ENCODE data around the gene MYO19. TPM values are rescaled to one million over a fixed set of nuclear protein-coding genes. Genes with fewer than 3 reads are reported as not detected.
"Not testable (repeated sequence)": the region's sequence is repeated elsewhere in the genome, so short reads cannot be mapped to it uniquely, and the experiment has no call there.

The MYO19 gene
- total RNA-seq, 2 experiments from 2014 or later, result 152 to 153 TPM

DNA sequence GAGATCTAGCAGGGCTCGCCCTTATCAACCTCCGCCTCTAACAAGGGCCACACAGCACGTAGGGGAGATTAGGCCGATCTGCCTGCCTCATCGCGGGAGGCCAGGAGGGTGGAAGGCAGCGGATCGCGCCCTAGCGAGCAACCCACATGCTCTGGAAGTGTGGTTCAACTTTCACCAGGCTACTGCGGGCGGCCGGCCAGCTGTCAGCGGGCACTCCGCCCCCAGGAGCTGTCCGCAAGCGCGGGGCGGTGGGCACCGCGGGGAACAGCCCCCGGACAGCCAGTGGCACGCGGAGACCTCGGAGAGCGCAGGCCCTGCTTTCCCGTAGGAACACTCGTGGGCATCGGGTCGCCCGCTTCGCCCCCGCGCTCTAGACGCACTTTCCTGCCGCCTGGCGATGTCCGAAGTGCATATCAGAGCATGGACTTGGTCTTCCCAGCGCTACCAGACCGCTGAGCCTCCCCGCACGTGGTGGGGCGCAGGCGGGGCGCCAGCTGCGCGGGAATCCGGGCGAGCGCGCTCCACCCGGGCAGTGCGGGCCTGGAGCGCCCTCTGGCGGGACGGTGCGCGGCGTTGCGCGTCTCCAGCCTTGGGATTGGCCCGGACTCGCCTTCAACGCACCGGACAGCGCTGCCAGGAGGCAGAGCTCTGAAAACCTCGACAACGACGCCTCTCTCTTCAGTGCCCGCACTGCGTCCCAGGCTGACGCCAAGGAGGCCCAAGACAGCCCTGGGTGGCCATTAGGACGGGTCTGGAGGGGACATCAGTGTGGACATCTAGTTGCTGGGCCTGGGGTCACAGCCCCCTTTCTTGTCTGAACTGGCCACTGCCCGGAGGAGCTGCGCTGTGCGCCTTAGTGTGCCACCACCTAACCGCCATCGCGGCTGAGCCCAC lies 51.8 kb downstream of the MYO19 start:
- CTCF ChIA-PET, result interaction anchor here (0.9 to 1.9 kb wide), 18 partner anchors 8 to 719 kb away, joined by 3 to 9 read pairs (median 4); partner anchors contain the start of gene CCL5
- POLR2A ChIA-PET, result interaction anchor here (1.6 kb wide), 1 partner anchor 53 kb away, joined by 3 read pairs; no protein-coding TSS in a partner anchor

DNA sequence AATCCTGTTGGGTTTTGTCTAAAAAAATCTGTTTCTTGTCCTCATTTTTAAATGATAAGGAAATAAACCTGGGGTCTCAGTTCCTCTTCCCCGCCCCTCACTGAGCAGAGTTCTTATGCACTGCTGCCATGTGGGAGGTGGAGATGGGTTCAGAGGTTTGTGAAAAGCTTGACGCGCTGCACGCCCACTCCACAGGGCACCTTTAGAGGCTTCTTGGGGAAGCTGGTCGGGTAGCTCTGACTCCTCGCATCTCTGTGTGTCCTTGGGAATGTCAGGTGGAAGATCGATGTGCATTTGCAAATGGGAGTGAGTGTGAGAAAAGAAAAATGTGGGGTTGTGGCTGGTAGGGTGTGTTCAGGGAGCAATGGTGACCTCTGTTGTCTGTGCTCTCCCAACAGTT lies 52.8 kb downstream of the MYO19 start:
- ChIA-PET POLR2A (interaction anchor here (0.5 kb wide), 1 partner anchor 560 kb away, joined by 4 read pairs; no protein-coding TSS in a partner anchor), CTCF (interaction anchor here (1.2 to 1.9 kb wide), 4 partner anchors 121 to 718 kb away, joined by 4 to 8 read pairs (median 6); no protein-coding TSS in a partner anchor)

DNA sequence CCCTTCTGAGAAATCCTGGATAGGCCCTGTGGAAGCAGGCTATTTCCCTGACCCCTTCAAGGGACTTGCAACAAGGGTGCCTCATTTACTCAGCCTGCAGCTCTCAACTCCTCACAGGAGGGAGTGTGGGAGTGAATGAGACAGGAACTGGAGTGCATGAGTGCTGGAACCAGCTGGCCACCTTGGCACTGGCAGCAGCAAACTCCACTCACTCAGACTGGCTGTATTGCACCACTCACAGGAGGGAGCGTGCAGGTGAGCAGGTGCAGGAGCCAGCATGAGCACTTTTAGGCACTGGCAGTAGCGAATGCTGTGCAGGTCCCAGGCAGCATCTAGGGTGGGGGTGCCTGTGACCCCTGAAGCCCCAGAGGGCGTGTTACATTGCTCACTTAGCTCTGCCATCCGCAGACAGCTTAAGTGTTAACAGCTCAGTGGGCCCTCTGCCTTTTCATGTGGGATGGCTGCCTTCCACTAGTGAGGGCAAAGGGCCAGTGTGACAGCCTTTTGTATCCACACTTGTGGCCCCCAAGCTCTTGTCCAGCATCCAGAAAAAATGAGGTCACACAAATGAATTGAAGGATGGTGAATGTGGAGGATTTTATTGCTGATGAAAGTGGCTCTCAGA lies 59.2 kb downstream of the MYO19 start:
- CTCF ChIA-PET, result no interaction called here
- POLR2A ChIA-PET, result no interaction called here

DNA sequence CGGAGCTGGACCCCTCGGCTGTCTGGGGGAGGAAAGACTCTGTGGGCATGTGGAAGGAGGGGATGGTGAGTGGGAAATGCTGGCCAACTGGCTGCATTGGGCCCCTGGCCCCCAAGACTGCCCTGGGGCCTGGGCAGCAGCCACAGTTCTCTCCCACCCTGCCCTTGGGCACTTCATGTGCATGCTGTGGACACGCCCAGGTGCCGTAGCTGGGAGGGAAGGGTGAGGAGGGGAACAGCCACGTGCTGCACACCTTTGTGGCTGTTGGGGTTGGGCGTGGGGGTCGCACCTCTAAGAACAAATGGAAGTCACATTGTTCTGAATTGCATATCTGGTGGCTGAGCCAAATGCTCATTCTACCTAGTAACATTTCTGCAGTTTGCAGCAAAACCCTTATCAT lies 60.1 kb downstream of the MYO19 start:
- POLR2A ChIA-PET, result no interaction called here
- CTCF ChIA-PET, result no interaction called here

DNA sequence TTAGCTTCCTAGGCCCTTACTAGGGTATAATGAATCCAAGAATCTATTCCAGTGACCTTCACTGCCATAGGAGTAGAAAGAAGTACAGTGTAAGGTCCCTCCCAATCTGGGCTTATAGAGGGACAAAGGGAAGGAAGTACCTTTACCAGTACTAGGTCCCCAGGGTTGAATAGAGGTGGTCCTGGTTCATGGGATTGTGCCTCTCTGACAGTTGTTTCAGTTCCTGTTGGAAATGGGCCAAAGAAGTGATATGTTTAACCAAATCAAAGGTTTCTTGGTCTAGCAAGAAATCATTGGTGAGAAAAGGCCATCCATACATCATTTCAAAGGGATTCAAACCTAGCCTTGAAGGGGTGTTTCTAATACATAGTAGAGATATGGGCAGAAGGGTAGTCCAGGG lies 64.2 kb downstream of the MYO19 start:
- POLR2A ChIA-PET, result no interaction called here

DNA sequence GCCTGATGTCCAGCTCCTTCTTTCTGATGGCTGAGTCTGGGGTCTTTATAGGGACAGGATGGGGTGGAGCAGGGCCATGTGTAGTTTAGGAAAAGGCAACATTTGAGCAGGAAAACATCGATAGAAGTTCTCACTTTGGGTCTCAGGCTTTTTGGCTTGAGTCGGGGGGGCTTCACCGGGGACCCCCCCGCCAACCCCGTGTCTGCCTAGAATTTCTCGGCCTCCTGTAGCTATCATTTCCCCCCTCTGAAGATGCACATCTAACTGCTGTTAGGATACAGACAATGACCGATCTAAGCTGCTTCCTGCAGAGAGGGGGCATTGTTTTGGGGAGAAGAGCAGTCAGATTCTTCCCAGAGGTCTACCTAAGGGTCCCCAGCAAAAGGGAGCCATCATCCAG lies 64.9 kb downstream of the MYO19 start:
- ChIA-PET POLR2A (no interaction called here), CTCF (no interaction called here)

More for the DNA sequence above, 64.2 kb downstream of the MYO19 start:
- CTCF ChIA-PET, result no interaction called here

DNA sequence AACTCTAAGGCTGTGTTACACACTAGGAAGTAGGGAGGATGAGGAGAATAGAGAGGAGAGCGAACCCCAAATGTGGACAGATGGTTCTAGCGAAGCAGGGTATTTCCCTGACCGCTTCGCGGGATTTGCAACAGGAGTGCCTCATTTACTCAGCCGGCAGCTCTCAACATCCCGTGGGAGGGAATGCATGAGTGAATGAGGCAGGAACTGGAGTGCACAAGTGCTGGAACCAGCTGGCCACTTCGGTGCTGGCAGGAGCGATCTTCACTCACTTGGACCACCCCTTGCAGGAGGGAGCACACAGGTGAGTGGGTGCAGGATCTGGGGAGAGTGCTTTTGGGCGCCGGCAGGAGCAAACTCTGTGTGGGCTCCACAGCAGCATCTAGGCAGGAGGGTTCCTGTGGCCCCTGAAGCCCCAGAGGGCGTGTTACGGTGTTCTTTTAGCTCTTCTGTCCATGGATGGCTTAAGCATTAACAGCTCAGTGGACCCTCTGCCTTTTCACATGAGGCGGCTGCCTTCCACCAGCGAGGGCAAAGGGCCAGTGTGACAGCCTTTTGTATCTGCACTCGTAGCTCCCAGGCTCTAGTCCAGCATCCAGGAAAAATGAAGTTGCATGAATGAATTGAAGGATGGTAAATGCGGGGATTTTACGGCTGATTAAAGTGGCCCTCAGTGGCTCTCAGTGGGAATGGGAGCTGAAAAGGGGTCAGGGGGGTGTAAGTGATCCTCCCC lies 65.6 kb downstream of the MYO19 start:
- POLR2A ChIA-PET, result no interaction called here
- CTCF ChIA-PET, result interaction anchor here (1.3 kb wide), 1 partner anchor 14 kb away, joined by 3 read pairs; no protein-coding TSS in a partner anchor

DNA sequence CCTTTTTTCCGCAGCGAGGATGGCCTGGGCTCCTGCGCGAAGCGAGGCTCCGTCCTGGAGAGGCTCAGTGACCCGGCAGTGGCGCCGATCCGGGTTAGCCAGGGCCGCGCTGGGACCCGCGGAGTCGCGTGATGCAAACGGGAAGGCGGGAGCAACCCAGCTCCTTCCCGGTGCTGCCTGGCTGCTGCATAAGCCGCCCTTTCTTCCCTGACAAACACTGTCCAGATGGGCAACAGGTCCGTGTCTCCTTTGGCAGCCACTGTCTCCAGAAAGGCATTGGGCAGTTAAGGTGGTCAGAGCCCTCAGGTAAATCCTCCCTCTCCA lies 69.9 kb downstream of the MYO19 start:
- POLR2A ChIA-PET, result no interaction called here
- CTCF ChIA-PET, result no interaction called here

DNA sequence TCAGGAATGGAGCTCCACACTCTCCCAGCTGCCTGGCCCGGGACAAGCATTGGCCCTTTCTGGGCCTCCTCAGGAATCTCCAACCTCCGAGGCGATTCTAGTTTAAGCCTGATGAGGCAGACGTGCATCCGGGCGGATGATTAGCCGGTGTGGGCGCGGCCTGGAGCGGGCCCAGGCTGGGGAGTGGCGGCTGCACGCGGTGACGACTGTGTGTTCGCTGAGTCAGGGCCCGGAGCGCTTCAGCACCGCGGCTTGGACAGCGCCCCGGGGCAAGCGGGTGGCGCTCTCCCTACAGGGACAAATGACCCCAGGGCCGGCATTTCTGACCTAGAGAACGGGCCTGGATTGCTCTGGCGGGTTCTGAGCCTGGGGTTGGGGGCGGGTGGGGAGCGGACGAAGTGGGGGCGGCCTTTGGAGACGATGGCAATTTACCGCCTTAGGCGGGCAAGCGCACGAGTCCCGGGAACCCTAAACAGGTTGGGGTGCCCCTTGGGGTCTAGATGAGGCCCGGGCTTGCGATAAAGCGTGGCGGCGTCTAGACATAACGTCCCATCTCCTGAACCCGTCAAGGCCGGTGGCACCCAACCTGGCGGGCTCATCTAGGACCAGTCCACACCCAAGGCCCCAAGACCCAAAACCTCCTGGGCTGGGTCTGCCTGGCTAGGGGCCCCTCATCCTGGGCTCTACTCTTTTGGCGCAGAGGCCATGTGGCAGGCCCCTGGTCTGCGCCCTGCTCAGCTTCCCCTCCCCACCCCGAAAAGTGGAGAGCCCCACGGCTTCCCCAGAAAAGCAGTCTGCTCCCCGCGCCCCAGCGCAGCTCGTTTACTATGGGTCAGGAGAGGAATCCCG lies 70.5 kb downstream of the MYO19 start:
- POLR2A ChIA-PET, result no interaction called here
- CTCF ChIA-PET, result no interaction called here

DNA sequence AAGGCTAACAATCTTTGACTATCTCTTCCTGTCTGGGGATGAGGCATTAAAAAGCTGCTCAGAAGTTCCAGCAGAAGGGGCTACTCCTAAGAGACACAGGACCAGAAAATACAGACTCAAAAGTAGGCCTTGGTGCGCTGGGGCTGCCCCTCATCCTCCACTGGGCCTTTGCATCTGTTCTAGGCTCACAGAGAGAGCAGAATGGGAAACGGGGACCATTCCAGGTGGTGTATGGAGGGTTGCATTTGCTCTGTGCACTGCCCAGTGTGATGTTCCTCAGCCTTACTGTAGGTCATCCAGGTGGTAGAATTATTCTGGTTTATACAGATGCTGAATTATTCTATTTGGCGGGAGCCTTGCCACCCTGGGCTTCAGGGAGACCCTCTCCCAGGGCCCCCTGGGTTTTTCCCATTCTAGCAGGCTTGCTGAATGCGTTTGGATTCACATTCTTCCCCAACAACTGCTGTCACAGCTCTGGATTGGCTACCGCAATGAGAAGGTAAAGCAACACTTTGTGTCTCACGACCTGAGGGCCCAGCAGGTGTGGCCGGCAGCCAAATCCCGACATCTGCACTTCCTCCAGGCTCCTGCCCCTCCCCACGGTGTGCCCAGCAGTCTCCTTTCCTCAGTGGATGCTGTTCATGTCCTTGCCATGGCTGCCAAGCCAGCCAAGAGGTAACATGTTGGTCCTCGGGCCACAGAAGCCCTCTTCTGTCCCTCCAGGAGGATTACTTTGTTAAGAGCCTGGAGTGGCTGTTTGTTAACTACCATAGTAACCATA lies 73.1 kb downstream of the MYO19 start:
- POLR2A ChIA-PET, result no interaction called here
- CTCF ChIA-PET, result no interaction called here

DNA sequence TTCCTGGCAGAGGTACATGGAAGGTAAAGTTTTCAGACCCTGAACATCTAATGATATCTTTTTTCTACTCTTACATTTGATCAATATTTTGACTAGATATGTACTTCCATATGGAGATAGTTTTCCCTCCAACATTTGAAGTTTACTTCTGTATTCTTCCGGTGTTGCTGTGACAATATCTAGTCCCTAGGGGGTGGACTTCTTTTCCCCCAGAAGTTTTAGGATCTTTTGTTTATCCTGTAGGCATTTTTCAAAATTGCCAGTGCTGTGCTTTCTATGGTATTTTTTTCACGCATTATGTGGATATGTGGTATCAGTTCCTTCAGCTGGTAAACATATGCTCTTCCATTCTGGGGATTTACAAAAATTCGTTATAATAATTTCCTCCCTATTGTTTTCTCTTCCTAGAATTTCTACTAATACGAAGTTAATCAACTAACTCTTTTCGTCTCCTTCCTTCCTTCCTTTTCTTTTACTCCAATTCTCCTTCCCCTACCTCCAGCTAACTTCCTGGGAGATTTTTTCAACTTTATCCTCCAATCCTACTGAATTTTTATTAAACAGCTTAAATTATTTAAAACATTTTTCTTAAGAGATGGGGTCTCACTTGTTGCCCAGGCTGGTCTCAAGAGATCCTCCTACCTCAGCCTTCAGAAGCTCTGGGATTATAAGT lies 74.3 kb downstream of the MYO19 start:
- CTCF ChIA-PET, result no interaction called here
- POLR2A ChIA-PET, result no interaction called here

DNA sequence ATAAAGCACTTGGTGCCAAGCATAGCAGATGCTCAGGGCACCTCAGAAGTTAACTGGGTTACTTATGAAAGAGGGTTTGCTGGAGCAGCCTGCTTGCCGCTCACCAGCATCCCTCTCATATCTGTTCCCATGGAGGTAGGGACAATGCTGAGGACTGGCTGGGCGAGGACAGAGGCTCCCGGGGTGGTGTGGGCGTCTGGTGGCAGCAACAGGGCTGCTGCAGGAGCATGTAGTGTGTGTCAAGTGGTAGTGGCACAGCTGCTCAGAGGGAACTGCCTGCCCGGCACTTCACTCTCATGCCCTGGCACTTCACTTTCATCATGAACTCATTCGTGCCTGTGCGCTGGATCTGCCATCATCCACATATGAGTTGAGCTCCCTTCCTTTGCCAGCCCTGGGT lies 75.1 kb downstream of the MYO19 start:
- ChIA-PET CTCF (no interaction called here), POLR2A (no interaction called here)

DNA sequence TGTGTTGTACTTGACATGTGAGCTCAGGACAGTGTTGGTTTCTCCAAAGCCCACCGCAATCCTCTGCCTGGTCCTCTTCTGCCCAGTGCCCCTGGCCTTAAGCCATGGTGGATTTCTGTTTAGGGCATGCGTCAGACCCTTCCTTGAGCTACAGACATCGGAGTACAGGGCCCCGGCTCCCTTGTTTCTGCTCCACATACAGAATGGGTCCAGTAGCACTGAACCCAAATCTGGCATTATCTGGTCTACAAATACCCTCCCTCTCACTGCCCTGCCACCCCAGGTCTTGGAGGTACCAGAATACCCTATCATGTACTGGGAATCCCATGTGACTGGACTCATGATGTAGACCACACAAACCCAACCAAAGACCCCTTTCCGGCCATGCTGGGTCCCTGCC lies 75.6 kb downstream of the MYO19 start:
- ChIA-PET POLR2A (no interaction called here), CTCF (no interaction called here)

DNA sequence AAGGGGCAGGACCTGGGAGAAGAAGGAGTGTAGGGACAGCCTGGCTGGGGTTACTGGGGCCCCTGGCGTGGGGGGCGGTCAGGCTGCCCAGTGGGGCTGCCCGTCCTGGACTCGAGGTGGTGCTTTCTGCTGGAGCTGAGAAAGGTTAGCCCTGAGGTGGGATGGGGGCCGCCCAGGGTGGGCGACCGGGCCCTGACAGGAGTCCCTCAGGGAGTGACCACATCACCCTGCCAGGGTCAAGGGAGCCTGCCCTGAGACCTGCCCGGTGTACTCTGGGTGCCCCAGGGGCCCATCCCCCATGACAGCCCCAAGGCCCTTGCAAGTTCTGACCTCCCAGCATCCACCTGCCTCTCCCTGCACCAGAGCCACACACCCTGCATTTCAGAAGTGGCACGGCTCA lies 77.0 kb downstream of the MYO19 start:
- POLR2A ChIA-PET, CTCF ChIA-PET: not testable (repeated sequence)

DNA sequence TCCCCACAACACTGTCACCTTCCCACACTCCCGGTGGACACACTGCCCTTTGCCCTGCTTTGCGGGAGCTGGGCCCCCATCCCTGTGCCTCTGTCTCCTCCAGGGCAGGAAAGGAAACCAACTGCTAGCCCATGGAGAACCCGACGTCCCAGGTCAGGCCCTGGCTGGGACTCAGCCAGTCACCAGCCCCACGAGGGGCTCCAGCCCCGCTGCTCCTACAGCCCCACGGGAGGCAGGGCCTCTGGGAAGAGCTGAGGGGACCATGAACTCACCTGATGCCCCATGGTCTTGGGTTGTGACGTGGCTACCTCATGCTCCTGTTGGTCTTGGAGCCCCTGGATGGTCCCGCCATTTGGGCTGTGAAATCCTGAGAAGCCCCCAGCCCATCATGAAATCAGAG lies 81.8 kb downstream of the MYO19 start:
- POLR2A ChIA-PET, CTCF ChIA-PET: not testable (repeated sequence)

DNA sequence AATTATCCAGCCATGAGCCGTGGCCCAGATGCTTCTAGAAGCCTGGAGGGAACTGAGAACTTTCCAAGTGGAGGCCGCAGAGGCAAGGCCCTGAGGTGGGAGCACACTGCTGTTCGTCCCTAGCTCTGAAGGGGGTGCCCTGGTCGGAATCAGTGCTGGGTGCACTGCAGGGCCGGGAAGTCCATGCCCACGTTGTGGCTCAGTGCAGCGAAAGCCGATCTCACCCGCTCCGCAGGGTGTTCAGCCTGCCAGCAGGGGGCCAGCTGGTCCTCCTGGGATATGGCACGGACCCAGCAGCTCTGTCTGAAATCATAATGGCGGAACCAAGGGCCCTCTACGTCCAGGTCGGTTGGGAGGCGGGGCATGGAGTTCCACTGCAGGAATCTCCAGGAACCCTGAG lies 84.7 kb downstream of the MYO19 start:
- POLR2A ChIA-PET, result not testable (repeated sequence)
- CTCF ChIA-PET, result interaction anchor here (0.6 kb wide), 1 partner anchor 480 kb away, joined by 4 read pairs; no protein-coding TSS in a partner anchor

All from activated CD8-positive, alpha-beta memory T cell treated with anti-CD3 and anti-CD28 coated beads for 36 hours (primary cell).